BLaER1 treated with 17β-estradiol and CSF1 and Interleukin-3, amounts not matched to agents 10 nM and 100 nM (cell line): ENCODE results near the gene ATP2A3.

Experiments used
- H3K27ac ChIP-seq, 11 experiments: shearing (Covaris generic); formaldehyde crosslinking; 2 replicates each; pipeline ENCODE4 v1.8.1; 2022
- H3K27me3 ChIP-seq, 11 experiments: shearing (Covaris generic); formaldehyde crosslinking; 2 replicates each; pipeline ENCODE4 v1.8.1; 2022
- H3K36me3 ChIP-seq, 11 experiments: shearing (Covaris generic); formaldehyde crosslinking; 2 replicates each; pipeline ENCODE4 v1.8.1; 2022
- H3K4me1 ChIP-seq, 10 experiments: shearing (Covaris generic); formaldehyde crosslinking; 2 replicates each; pipeline ENCODE4 v1.8.1; 2022
- H3K4me2 ChIP-seq, 11 experiments: shearing (Covaris generic); formaldehyde crosslinking; 2 replicates each; pipeline ENCODE4 v1.8.1; 2022
- H3K4me3 ChIP-seq, 10 experiments: shearing (Covaris generic); formaldehyde crosslinking; 2 replicates each; pipeline ENCODE4 v1.8.1; 2022
- H3K9ac ChIP-seq, 11 experiments: shearing (Covaris generic); formaldehyde crosslinking; 2 replicates each; pipeline ENCODE4 v1.8.1; 2022
- H3K9me3 ChIP-seq, 11 experiments: shearing (Covaris generic); formaldehyde crosslinking; replicated peaks in 1 of 11; 2 replicates each; pipeline ENCODE4 v1.8.1; 2022
- H4K20me1 ChIP-seq, 11 experiments: shearing (Covaris generic); formaldehyde crosslinking; 2 replicates each; pipeline ENCODE4 v1.8.1; 2022
- Cebpa-rat ChIP-seq, 11 experiments: shearing (Covaris generic); IDR thresholded peaks; 2 replicates each; pipeline ENCODE4 v1.8.1; 2022

The ATP2A3 gene

DNA sequence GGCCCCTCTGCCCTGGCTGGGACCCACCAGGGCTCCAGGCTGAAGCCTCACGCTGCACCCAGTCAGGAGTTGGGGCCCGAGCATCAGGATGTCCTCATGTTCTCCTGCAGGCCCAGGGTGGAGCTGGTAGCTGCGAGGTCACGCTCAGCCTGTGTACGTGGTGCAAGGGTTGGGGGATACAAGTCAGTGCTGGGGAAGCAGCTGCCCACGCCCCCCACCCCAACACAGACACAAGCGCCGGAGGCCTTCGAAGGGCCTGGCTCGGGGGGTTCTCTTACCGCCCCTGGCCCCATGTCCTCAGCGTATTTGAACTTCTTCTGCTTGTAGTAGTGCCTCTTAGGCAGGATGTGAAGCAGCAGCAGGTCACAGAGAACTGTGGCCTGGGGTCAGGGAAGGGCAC is 66.5 kb downstream of the ATP2A3 start:
- peaks cover 32 to 65% (median 48%) of the 10 kb centered on the region in 10 experiments for H3K4me1 ChIP-seq
- H4K20me1 ChIP-seq = peaks cover 0 to 4% (median 0%) of the 10 kb centered on the region in 11 experiments; a peak in 2 of 22 replicates
- no peak for TF ChIP-seq Cebpa-rat (IDR thresholded peaks at IDR 0.05)
- no peak overlapping the region for H3K4me3 ChIP-seq
- H3K9me3 ChIP-seq = no peaks in the 10 kb centered on the region
- no peaks in the 10 kb centered on the region for H3K27me3 ChIP-seq
- H3K36me3 ChIP-seq = peaks cover 0 to 61% (median 32%) of the 10 kb centered on the region in 11 experiments; a peak in 18 of 22 replicates
- peak overlapping the region in 7 of 11 experiments; percentile 9 to 44 (median 31); a peak in 5 of 22 replicates for H3K9ac ChIP-seq
- peak overlapping the region in 2 of 11 experiments; percentile 13 to 34; a peak in 1 of 22 replicates for H3K27ac ChIP-seq
- H3K4me2 ChIP-seq = peak overlapping the region in 6 of 11 experiments; percentile 5 to 38 (median 31); a peak in 10 of 22 replicates

- Histone ChIP-seq H4K20me1 (peaks cover 0 to 4% (median under 1%) of the 10 kb centered on the region in 11 experiments; a peak in 6 of 22 replicates), H3K4me1 (peaks cover 35 to 65% (median 53%) of the 10 kb centered on the region in 10 experiments), H3K36me3 (peaks cover 0 to 52% (median 31%) of the 10 kb centered on the region in 11 experiments; a peak in 18 of 22 replicates), H3K4me3 (no peak overlapping the region), H3K27ac (peak overlapping the region in 2 of 11 experiments; percentile 13 to 34; a peak in 1 of 22 replicates), H3K9ac (peak overlapping the region in 5 of 11 experiments; percentile 11 to 44 (median 31); a peak in 4 of 22 replicates), H3K9me3 (no peaks in the 10 kb centered on the region), H3K4me2 (peak overlapping the region in 6 of 11 experiments; percentile 4 to 38 (median 31); a peak in 5 of 22 replicates), H3K27me3 (peaks cover 0 to 8% (median 4%) of the 10 kb centered on the region in 11 experiments; a peak in 7 of 22 replicates)
- no peak for TF ChIP-seq Cebpa-rat (IDR thresholded peaks at IDR 0.05)
These were observed 67.3 kb downstream of the ATP2A3 start for GRCh38 chr17:3896968-3897235.

DNA sequence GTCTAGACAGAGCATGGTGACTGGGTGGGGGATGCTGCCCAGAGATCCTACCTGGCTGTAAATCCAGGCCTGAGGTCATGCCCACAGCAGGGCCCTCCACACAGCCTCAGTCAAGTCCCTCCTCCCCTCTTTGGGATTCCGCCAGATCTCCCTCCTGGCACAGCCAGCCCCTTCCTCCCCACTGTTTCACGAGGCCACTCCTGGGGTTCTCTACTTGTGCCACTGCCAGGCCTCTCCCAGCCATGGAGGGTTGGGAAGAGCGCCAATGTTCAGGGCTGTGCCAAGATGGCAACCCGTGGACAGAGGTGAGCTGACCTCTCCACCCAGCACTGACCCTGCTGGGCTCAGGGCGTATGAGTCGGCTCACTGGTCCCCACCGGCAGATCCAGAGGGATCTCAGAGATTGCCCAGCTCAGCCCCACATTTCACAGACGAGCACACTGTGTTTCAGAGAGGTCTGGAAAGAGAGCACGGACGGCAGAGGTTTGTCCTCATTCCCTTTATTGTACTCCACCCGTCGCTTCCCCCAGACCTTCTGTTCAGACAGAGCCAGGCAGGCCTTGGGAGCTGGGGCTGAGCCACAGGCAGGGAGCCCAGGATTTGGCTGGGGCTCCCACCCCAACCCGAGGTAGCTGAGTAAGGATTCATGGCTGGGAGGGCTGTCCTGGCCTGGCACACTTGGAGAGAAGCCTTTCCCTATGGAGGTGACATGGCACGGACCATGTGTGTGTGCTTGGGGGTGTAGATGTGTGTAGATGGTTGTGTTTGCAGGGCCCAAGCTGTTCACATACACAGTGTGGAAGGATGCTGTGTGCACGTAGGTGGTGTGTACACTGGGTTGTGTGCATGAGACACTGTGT is 67.9 kb downstream of the ATP2A3 start:
- Histone ChIP-seq H3K27me3 (peaks cover 0 to 13% (median 9%) of the 10 kb centered on the region in 11 experiments; a peak in 7 of 22 replicates), H3K4me2 (peak overlapping the region in 9 of 11 experiments; percentile 4 to 91 (median 37); a peak in 7 of 22 replicates), H3K4me1 (peaks cover 41 to 67% (median 56%) of the 10 kb centered on the region in 10 experiments), H3K9me3 (no peaks in the 10 kb centered on the region), H3K9ac (peak overlapping the region in 3 of 11 experiments; percentile 15 to 44 (median 31); a peak in 2 of 22 replicates), H4K20me1 (peaks cover 0 to 8% (median 6%) of the 10 kb centered on the region in 11 experiments; a peak in 9 of 22 replicates), H3K27ac (peak overlapping the region in 1 of 11 experiments; percentile 34; a peak in 1 of 22 replicates), H3K36me3 (peaks cover 0 to 47% (median 25%) of the 10 kb centered on the region in 11 experiments; a peak in 16 of 22 replicates), H3K4me3 (no peak overlapping the region)
- TF ChIP-seq Cebpa-rat (IDR thresholded peaks at IDR 0.05) = no peak

GRCh38 chr17:3895354-3895753 is 68.9 kb downstream of the ATP2A3 start:
- no peaks in the 10 kb centered on the region for H3K9me3 ChIP-seq
- H3K4me1 ChIP-seq = peaks cover 51 to 77% (median 66%) of the 10 kb centered on the region in 10 experiments
- H4K20me1 ChIP-seq = peaks cover 0 to 18% (median 10%) of the 10 kb centered on the region in 11 experiments; a peak in 11 of 22 replicates
- no peak overlapping the region for H3K4me3 ChIP-seq
- H3K27me3 ChIP-seq = peaks cover 0 to 13% (median 9%) of the 10 kb centered on the region in 11 experiments; a peak in 7 of 22 replicates
- peak overlapping the region in 10 of 11 experiments; percentile 17 to 99 (median 79); a peak in 17 of 22 replicates for H3K4me2 ChIP-seq
- peak overlapping the region in 2 of 11 experiments; percentile 7 to 36; a peak in 2 of 22 replicates for H3K27ac ChIP-seq
- H3K9ac ChIP-seq = peak overlapping the region in 2 of 11 experiments; percentile 13 to 29; a peak in 1 of 22 replicates
- no peak for TF ChIP-seq Cebpa-rat (IDR thresholded peaks at IDR 0.05)
- peaks cover 0 to 40% (median 23%) of the 10 kb centered on the region in 11 experiments; a peak in 16 of 22 replicates for H3K36me3 ChIP-seq

GRCh38 chr17:3894911-3895343 is 69.3 kb downstream of the ATP2A3 start:
- peaks cover 0 to 21% (median 12%) of the 10 kb centered on the region in 11 experiments; a peak in 11 of 22 replicates for H4K20me1 ChIP-seq
- H3K9ac ChIP-seq = peak overlapping the region in 3 of 11 experiments; percentile 13 to 29 (median 16); a peak in 1 of 22 replicates
- H3K27me3 ChIP-seq = peaks cover 0 to 13% (median 9%) of the 10 kb centered on the region in 11 experiments; a peak in 7 of 22 replicates

GRCh38 chr17:3894188-3894587 is 70.0 kb downstream of the ATP2A3 start:
- H3K4me1 ChIP-seq = peaks cover 62 to 89% (median 78%) of the 10 kb centered on the region in 10 experiments
- peak overlapping the region in 10 of 11 experiments; percentile 17 to 99 (median 84); a peak in 17 of 22 replicates for H3K4me2 ChIP-seq
- H3K27ac ChIP-seq = no peak overlapping the region

More at GRCh38 chr17:3894911-3895343, 69.3 kb downstream of the ATP2A3 start:
- H3K36me3 ChIP-seq = peaks cover 0 to 36% (median 23%) of the 10 kb centered on the region in 11 experiments; a peak in 16 of 22 replicates
- H3K4me3 ChIP-seq = no peak overlapping the region
- peaks cover 55 to 81% (median 70%) of the 10 kb centered on the region in 10 experiments for H3K4me1 ChIP-seq
- H3K4me2 ChIP-seq = peak overlapping the region in 10 of 11 experiments; percentile 17 to 99 (median 79); a peak in 18 of 22 replicates
- peak overlapping the region in 2 of 11 experiments; percentile 7 to 36; a peak in 2 of 22 replicates for H3K27ac ChIP-seq
- no peak for TF ChIP-seq Cebpa-rat (IDR thresholded peaks at IDR 0.05)
- no peaks in the 10 kb centered on the region for H3K9me3 ChIP-seq

DNA sequence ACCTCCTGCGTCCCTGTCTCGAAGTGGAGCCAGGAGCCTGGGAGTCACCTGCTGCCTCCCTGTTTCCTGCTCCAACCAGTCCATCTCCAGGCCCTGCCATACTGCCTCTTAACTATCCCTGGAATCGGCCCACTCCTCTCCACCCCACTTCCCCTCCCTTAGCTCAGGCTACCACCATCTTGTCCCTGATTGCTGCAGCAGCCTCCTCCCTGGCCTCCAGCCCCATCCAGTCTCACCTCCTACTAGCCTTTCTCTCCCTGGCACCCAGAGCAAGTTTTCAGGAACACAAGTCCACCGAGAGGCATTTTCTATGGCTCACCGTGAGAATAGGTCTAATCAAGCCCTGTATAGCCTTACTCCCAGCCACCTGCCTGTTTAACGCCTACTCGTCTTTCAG is 70.5 kb downstream of the ATP2A3 start:
- Histone ChIP-seq H3K4me3 (peak overlapping the region; percentile 62 to 76 (median 70); a peak in 16 of 20 replicates), H3K4me2 (peak overlapping the region; percentile 67 to 100 (median 86)), H3K9ac (peak overlapping the region in 8 of 11 experiments; percentile 54 to 77 (median 72); a peak in 11 of 22 replicates), H3K36me3 (peaks cover 0 to 24% (median 18%) of the 10 kb centered on the region in 11 experiments; a peak in 16 of 22 replicates), H3K27me3 (peaks cover 0 to 13% (median 9%) of the 10 kb centered on the region in 11 experiments; a peak in 7 of 22 replicates), H4K20me1 (peaks cover 0 to 27% (median 12%) of the 10 kb centered on the region in 11 experiments; a peak in 11 of 22 replicates), H3K27ac (peak overlapping the region in 2 of 11 experiments; percentile 59 to 63; a peak in 2 of 22 replicates), H3K4me1 (peaks cover 67 to 93% (median 81%) of the 10 kb centered on the region in 10 experiments), H3K9me3 (no peaks in the 10 kb centered on the region)
- TF ChIP-seq Cebpa-rat (IDR thresholded peaks at IDR 0.05) = no peak

More at GRCh38 chr17:3894188-3894587, 70.0 kb downstream of the ATP2A3 start:
- TF ChIP-seq Cebpa-rat (IDR thresholded peaks at IDR 0.05) = no peak
- Histone ChIP-seq H3K27me3 (peaks cover 0 to 13% (median 9%) of the 10 kb centered on the region in 11 experiments; a peak in 7 of 22 replicates), H3K4me3 (no peak overlapping the region), H3K9me3 (no peaks in the 10 kb centered on the region), H3K36me3 (peaks cover 0 to 29% (median 21%) of the 10 kb centered on the region in 11 experiments; a peak in 16 of 22 replicates), H4K20me1 (peaks cover 0 to 27% (median 12%) of the 10 kb centered on the region in 11 experiments; a peak in 11 of 22 replicates), H3K9ac (no peak overlapping the region)
